SU-DHL-6 (cell line): ENCODE data around the gene HS6ST2.

Experiments used
- H2AFZ ChIP-seq: fragments of 200-600 bp; sonication (generic); 2 replicates; pipeline ENCODE4 v1.6.1; 2014; ENCODE audit warnings: low read depth, mild to moderate bottlenecking, moderate library complexity, mixed read lengths, antibody characterized with exemption, low read length; ENCODE audit not compliant: severe bottlenecking
- H3F3A ChIP-seq: fragments of 200-600 bp; shearing (Covaris generic); 2 replicates; pipeline ENCODE4 v1.6.0; 2016; ENCODE audit warnings: antibody characterized with exemption, mild to moderate bottlenecking; ENCODE audit not compliant: insufficient read depth
- H3K27ac ChIP-seq: fragments of 200-600 bp; sonication (generic); 2 replicates; pipeline ENCODE4 v1.5.1; 2016; ENCODE audit warnings: low read depth, mild to moderate bottlenecking, low read length, moderate library complexity, mixed read lengths
- H3K27me3 ChIP-seq: fragments of 200-600 bp; sonication (generic), shearing (Covaris generic); 2 replicates; pipeline ENCODE4 v1.6.0; 2014; ENCODE audit warnings: mild to moderate bottlenecking, low read length
- H3K36me3 ChIP-seq: fragments of 200-600 bp; sonication (generic); 2 replicates; pipeline ENCODE4 v1.6.1; 2014; ENCODE audit warnings: mild to moderate bottlenecking, low read length, mixed read lengths
- H3K4me2 ChIP-seq: fragments of 300-600, 200-600 bp; shearing (Covaris generic), sonication (generic); 2 replicates; pipeline ENCODE4 v1.6.0; 2014; ENCODE audit warnings: low read length, low read depth, mild to moderate bottlenecking; ENCODE audit not compliant: poor library complexity, severe bottlenecking
- H3K4me3 ChIP-seq: fragments of 200-600 bp; sonication (generic); 2 replicates; pipeline ENCODE4 v1.5.1; 2014; ENCODE audit warnings: antibody characterized with exemption, low read length, mild to moderate bottlenecking, mixed read lengths; ENCODE audit not compliant: insufficient read depth, poor library complexity, severe bottlenecking
- H3K79me2 ChIP-seq: fragments of 200-600 bp; sonication (generic); 2 replicates; pipeline ENCODE4 v1.6.1; 2014; ENCODE audit warnings: mild to moderate bottlenecking, low read length, moderate library complexity; ENCODE audit not compliant: insufficient read depth
- H3K9ac ChIP-seq: fragments of 200-600 bp; sonication (generic); 2 replicates; pipeline ENCODE4 v1.7.0; 2014; ENCODE audit warnings: mild to moderate bottlenecking, low read length
- H3K9me2 ChIP-seq: fragments of 200-600 bp; sonication (generic); replicated peaks from 2 replicates; pipeline ENCODE4 v1.6.1; 2014; ENCODE audit warnings: low read length; ENCODE audit not compliant: insufficient read depth
- H3K9me3 ChIP-seq: fragments of 200-600 bp; sonication (generic); 2 replicates; pipeline ENCODE4 v1.6.1; 2014; ENCODE audit warnings: low read length, mixed read lengths; ENCODE audit not compliant: insufficient read depth
- H4K20me1 ChIP-seq: fragments of 200-600 bp; sonication (generic); 2 replicates; pipeline ENCODE4 v1.6.1; 2014; ENCODE audit warnings: low read depth, mild to moderate bottlenecking, antibody characterized with exemption, low read length, moderate library complexity, mixed read lengths
- CTCF ChIP-seq: fragments of 200-600 bp; sonication (generic); IDR thresholded peaks from one replicate; pipeline ENCODE4 v1.5.1; 2017; ENCODE audit warnings: antibody characterized with exemption, mild to moderate bottlenecking, low read length, moderate library complexity; ENCODE audit not compliant: insufficient read depth, poor library complexity, severe bottlenecking
- EZH2phosphoT487 ChIP-seq: fragments of 200-600 bp; sonication (generic), shearing (Covaris generic); conservative IDR thresholded peaks from 2 replicates; pipeline ENCODE4 v1.6.1; 2018; ENCODE audit warnings: mild to moderate bottlenecking, antibody characterized with exemption, low read length, moderate library complexity, mixed read lengths

HS6ST2 gene

GRCh38 chrX:132743086-132743485, 215.3 kb downstream of the HS6ST2 start:
- no peaks in the 10 kb centered on the region for H4K20me1 ChIP-seq
- H3K27me3 ChIP-seq: no peaks in the 10 kb centered on the region
- no peak overlapping the region for H2AFZ ChIP-seq
- H3K79me2 ChIP-seq: no peaks in the 10 kb centered on the region
- TF ChIP-seq EZH2phosphoT487: no peak
- H3K27ac ChIP-seq: no peak overlapping the region
- H3K9me3 ChIP-seq: no peaks in the 10 kb centered on the region
- no peak overlapping the region for H3K4me3 ChIP-seq
- H3K4me2 ChIP-seq: no peak overlapping the region
- no peak overlapping the region for H3K9ac ChIP-seq
- H3K9me2 ChIP-seq: no peaks in the 10 kb centered on the region
- H3K36me3 ChIP-seq: no peaks in the 10 kb centered on the region
- no peaks in the 10 kb centered on the region for H3F3A ChIP-seq

GRCh38 chrX:132742246-132742645, 216.2 kb downstream of the HS6ST2 start:
- no peak overlapping the region for H2AFZ ChIP-seq
- no peaks in the 10 kb centered on the region for H3K36me3 ChIP-seq
- no peaks in the 10 kb centered on the region for H3F3A ChIP-seq
- no peaks in the 10 kb centered on the region for H3K27me3 ChIP-seq
- H3K9me2 ChIP-seq: no peaks in the 10 kb centered on the region
- H3K4me2 ChIP-seq: no peak overlapping the region
- no peak overlapping the region for H3K27ac ChIP-seq
- no peaks in the 10 kb centered on the region for H3K9me3 ChIP-seq
- no peak overlapping the region for H3K9ac ChIP-seq
- TF ChIP-seq EZH2phosphoT487 (no peak), CTCF (no peak)
- H4K20me1 ChIP-seq: no peaks in the 10 kb centered on the region
- no peak overlapping the region for H3K4me3 ChIP-seq
- H3K79me2 ChIP-seq: no peaks in the 10 kb centered on the region

GRCh38 chrX:132741689-132742088, 216.7 kb downstream of the HS6ST2 start:
- no peak overlapping the region for H3K9ac ChIP-seq
- H4K20me1 ChIP-seq: no peaks in the 10 kb centered on the region
- no peak overlapping the region for H3K4me2 ChIP-seq
- H3K4me3 ChIP-seq: no peak overlapping the region
- no peaks in the 10 kb centered on the region for H3K27me3 ChIP-seq
- H3K36me3 ChIP-seq: no peaks in the 10 kb centered on the region
- H3K9me2 ChIP-seq: no peaks in the 10 kb centered on the region
- no peaks in the 10 kb centered on the region for H3K9me3 ChIP-seq
- no peaks in the 10 kb centered on the region for H3K79me2 ChIP-seq
- H3F3A ChIP-seq: no peaks in the 10 kb centered on the region
- no peak overlapping the region for H3K27ac ChIP-seq
- no peak for TF ChIP-seq EZH2phosphoT487
- no peak for TF ChIP-seq CTCF
- no peak overlapping the region for H2AFZ ChIP-seq

GRCh38 chrX:132740316-132741123, 217.9 kb downstream of the HS6ST2 start:
- Histone ChIP-seq H3F3A (no peaks in the 10 kb centered on the region), H4K20me1 (no peaks in the 10 kb centered on the region), H3K9ac (no peak overlapping the region), H3K9me2 (no peaks in the 10 kb centered on the region), H3K4me2 (no peak overlapping the region), H3K27ac (no peak overlapping the region), H3K9me3 (no peaks in the 10 kb centered on the region), H3K27me3 (no peaks in the 10 kb centered on the region), H2AFZ (no peak overlapping the region), H3K79me2 (no peaks in the 10 kb centered on the region), H3K36me3 (no peaks in the 10 kb centered on the region), H3K4me3 (no peak overlapping the region)
- TF ChIP-seq EZH2phosphoT487 (no peak), CTCF (no peak)
